ENCODE measurements around the gene CMTM3.

DNA sequence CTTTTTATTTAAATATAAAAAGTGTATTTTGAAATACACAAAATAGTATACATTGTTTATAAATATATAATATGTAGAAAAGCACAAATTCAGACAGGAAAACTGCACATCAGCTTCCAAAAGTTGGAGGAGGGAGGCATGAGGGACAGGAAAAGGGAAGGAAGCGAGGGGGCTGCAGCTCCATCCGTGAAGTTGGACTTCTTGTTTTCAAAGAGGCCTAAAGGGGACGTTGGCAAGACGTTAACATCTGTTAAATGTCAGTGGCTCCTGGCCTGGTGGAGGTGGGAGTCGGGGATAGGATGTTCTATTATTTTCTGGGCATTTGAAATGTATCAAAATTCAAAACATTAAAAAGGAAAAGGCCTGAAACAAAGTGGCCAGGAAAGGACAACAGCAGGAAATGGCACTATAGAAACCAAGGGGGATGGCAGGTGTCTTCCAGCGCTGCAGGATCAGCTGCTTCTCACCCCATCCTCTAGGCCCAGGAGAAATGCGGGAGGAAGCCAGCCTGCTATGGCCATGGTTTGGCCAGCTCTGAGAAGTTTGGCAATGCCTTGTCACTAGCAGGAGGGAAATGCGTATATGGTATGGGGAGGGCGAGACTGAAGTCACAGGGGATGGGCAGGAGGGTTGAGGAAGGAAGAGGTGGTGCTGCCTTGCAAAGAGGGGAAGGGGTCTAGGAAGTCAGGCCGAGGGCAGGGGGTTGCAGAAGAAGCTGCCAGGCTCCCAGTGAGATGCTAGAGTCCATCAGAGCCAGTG lies 18.8 kb upstream of the CMTM3 start:
- TF ChIP-seq MAFK (IDR thresholded peaks at IDR 0.05; ENCODE audit: low read depth, low read length) (no peak), BHLHE40 (IDR thresholded peaks at IDR 0.05; ENCODE audit: low read depth, low read length) (no peak), SMC3 (IDR thresholded peaks at IDR 0.05; ENCODE audit: low read depth, low read length) (no peak), POLR2A (IDR thresholded peaks at IDR 0.05; ENCODE audit: low read depth, low read length) (no peak), MXI1 (IDR thresholded peaks at IDR 0.05; ENCODE audit: borderline replicate concordance, low read depth, low read length) (no peak), FOS (IDR thresholded peaks at IDR 0.05; ENCODE audit: low read depth, low read length) (no peak)
- TF ChIP-seq, protein P1, sequence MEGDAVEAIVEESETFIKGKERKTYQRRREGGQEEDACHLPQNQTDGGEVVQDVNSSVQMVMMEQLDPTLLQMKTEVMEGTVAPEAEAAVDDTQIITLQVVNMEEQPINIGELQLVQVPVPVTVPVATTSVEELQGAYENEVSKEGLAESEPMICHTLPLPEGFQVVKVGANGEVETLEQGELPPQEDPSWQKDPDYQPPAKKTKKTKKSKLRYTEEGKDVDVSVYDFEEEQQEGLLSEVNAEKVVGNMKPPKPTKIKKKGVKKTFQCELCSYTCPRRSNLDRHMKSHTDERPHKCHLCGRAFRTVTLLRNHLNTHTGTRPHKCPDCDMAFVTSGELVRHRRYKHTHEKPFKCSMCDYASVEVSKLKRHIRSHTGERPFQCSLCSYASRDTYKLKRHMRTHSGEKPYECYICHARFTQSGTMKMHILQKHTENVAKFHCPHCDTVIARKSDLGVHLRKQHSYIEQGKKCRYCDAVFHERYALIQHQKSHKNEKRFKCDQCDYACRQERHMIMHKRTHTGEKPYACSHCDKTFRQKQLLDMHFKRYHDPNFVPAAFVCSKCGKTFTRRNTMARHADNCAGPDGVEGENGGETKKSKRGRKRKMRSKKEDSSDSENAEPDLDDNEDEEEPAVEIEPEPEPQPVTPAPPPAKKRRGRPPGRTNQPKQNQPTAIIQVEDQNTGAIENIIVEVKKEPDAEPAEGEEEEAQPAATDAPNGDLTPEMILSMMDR (conservative IDR thresholded peaks at IDR 0.05; ENCODE audit: low read depth, low read length) = no peak
